Endometrium (tissue), 2 donors: ENCODE results near the gene CNTN4.
"Not testable (repeated sequence)": the region's sequence is repeated elsewhere in the genome, so short reads cannot be mapped to it uniquely, and the experiment has no call there.

Experiments used
- FAIRE-seq: peaks from 2 replicates; lab custom pipeline; 2012; peaks lifted over from hg19 to GRCh38; lab: Jason Lieb, UNC
- donor health status: control.
- donor health status: control.

Gene CNTN4

GRCh38 chr3:2098398-2099027 lies at the start of gene CNTN4:
CNTN4 (plus strand) TSS chr3:2098866.
- no peak for FAIRE-seq

- no peak for FAIRE-seq
These were observed 37.3 kb upstream of the CNTN4 start for GRCh38 chr3:2061360-2061759.

DNA sequence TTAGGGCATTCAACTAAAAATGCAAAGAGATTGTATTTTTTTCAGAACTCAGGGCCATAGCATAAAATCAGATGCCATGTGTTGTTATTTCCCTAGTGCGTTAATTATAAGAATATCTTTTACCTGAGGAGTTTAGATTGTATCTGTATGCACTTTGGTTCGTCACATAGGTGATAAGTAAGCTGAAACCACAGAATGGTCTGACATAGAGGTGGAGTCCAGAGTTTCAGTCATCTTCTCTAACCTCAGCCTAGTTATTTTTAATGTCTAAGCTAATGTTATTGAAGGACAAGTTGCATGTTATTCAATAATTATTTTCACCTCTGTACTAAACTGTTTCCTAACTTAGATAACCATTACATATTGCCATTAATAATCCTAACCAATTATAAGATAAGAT lies 27.1 kb upstream of the CNTN4 start:
- no peak for FAIRE-seq

DNA sequence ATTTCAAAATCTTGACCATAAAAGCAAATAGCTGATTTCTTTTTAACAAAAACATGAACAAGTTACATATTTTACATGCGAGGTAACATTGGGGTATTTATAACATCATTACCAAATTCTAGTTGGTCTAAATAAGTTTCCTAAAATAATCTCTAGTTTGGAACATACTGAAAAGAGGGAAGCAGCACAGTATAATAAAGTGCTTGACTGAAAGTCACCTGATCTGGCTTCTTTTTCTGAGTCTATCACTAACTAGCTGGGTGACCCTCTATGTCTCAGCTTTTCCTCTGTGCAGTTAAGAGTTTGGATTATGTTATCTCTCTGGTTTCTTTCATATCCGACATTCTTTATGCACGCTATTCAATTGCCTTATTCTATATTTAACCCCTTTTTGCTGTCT lies 19.8 kb upstream of the CNTN4 start:
- no peak for FAIRE-seq

GRCh38 chr3:2082871-2083480 lies 15.7 kb upstream of the CNTN4 start:
- no peak for FAIRE-seq

- not testable (repeated sequence) for FAIRE-seq
These were observed 15.1 kb upstream of the CNTN4 start for GRCh38 chr3:2083558-2083957.

GRCh38 chr3:2090095-2090911 lies 8.4 kb upstream of the CNTN4 start:
- peak; percentile 65 for FAIRE-seq

- no peak for FAIRE-seq
These were observed 5.9 kb upstream of the CNTN4 start for GRCh38 chr3:2092758-2093157.

DNA sequence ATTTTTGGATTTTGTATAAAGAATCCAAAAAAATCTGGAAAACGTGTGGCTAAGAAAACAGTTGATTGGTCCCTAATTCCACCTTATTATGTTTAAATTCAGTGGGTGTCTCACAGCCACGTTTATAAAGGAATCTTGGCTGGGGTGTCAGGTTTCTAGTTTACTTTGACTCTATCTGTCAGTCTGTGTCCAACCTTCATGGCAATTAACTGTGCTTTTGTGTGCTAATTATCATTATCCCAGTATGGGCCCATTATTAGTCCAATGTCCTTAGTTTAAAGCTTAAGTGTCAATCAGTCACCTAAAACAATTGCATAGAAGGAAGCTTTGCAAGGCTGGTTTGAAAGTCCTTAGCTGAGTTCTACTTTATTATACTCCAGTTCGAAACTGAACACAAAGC lies 3.7 kb upstream of the CNTN4 start:
- FAIRE-seq: no peak

- no peak for FAIRE-seq
These were observed 2.5 kb upstream of the CNTN4 start for GRCh38 chr3:2096216-2096615.

DNA sequence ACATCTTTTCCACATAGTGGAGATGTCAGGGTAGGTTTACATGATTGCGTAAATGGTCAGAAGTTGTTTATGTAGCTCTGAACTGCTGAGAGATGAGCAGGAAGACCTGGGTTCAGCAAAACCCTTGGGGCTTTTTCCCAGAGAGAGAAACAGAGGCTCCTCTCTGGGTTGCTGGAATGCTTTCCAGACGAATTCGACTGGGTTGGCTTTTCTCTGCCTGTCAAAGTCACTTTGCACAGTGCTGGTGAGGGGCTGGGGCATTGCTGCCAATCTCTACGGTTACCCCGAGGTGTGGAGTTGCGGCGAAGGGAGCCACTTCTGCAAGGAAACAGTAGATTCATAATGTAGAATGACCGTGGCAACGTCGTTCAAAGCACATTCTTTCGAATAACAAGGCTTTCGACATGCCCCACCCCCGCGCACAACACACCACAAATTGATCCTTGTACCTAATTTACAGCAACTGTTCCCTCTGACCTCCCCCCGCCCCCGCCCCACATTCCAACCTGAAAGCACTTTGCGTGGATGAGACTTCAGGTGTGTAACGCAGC lies 950 bp upstream of the CNTN4 start:
- FAIRE-seq: no peak

DNA sequence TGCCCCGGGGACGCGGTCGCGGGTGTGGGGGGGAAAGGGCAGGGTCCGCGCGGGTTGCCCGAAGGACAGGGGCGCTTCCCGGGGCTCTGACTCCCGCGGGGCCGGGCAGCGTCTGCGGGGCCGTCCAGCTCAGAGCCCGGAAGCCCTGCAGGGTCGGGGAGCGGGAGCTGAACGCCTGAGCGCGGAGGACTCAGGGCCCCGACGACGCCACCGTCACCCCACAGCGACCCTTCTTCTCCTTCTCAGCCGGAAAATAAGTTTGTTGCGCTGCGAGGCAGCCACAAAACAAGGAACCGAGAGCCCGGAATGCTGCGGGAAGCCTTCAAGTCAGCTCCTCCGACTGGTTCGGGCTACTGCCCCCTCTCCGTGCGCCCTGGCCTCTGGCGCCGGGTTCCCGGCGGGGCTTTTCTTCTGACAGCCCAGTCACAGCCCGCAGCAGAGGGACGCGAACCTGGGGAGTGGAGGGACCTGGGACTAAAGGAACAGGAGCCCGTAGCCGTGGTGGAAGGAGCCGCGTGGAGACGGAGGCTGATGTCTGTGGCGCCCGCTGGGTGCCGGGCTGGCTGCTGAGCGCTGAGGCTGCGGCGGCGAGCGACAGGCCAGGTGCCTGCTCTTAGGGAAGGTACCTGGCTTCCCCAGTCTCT lies 484 bp downstream of the CNTN4 start:
- FAIRE-seq: no peak

DNA sequence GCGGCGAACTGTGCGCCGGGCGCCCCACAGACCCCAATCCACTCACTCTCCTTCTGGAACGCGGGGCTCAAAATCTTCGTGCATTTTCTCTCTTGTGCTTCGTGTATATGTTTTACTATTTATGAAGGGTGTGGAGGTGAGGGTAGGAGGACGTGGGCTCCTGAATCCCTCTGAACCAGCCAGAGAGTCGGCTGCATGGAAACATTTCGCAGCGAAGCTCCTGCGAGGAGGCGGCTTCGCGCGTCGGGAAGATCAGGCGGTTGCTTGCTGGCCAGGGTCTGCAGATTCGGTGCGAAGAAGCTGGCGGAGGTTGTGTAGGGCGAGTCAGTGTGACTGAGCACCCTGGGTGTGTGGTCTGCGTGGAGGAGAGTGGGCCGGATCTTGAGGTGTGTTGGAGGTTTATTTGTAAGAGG lies 1.1 kb downstream of the CNTN4 start:
- no peak for FAIRE-seq

GRCh38 chr3:2106438-2106837 lies 7.8 kb downstream of the CNTN4 start:
- no peak for FAIRE-seq

DNA sequence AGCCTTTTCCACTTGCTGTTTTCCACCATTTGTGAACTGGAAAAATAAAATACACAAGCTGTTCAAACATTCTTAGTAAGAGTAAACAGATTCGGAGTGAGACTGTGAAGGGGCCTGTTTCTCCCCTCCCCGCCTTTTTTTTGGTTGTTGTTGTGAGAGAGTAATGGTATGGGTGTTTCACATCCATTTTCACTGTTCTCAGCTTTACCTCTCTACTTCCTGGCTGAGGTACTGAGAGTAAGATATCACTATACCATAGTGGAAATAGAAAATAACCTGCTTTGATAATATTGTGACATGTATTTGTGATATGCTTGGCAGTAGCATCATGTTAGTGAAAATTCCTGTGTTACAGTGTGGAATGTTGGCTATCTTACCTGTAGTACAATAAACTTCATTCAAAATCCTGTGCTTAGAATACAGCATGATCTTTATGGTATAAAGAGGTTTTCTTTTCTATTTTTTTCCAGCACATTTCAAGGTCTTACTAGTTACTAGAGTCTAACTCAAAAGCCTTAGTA lies 12.0 kb downstream of the CNTN4 start:
- FAIRE-seq: no peak

- no peak for FAIRE-seq
These were observed 16.1 kb downstream of the CNTN4 start for GRCh38 chr3:2114617-2115275.

GRCh38 chr3:2130726-2131125 lies 32.1 kb downstream of the CNTN4 start:
- FAIRE-seq: no peak

- FAIRE-seq: no peak
These were observed 34.5 kb downstream of the CNTN4 start for GRCh38 chr3:2133146-2133545.

DNA sequence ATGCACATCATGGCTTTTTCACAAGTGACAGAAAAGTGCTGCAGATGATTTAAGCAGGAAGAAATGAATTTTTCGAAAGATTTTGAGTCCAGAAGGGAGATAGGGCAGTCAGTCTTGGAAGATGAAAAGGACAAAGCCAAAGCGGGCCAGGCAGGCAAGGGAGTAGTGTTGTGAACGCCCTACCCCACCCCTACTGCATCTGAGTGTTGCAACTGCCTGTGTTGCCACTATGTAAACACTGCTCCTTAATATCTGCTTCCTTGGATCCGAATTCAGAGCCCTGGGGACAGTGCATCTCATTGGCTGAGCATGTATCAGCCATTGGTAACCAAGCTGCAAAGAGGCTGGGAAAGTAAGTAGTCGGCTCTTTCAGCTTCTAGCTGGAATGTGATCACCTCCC lies 39.0 kb downstream of the CNTN4 start:
- no peak for FAIRE-seq

- FAIRE-seq: no peak
These were observed 42.8 kb downstream of the CNTN4 start for GRCh38 chr3:2141482-2141881.

GRCh38 chr3:2148561-2149340 lies 50.1 kb downstream of the CNTN4 start:
- FAIRE-seq: no peak
